Heart right ventricle (tissue), 16 donors: ENCODE results near the gene C1QTNF9. TPM values are rescaled to one million over a fixed set of nuclear protein-coding genes. Genes with fewer than 3 reads are reported as not detected.

Experiments
- ATAC-seq, 8 donors: fragments of 200-7000 bp; cut with Tn5 transposase; one replicate each; pipeline ENCODE4 v1.9.1; 2020; ENCODE audit warnings: mild to moderate bottlenecking in 8 of 8, moderate library complexity in 8 of 8, moderate number of reproducible peaks in 1 of 8
- DNase-seq, 2 donors: peaks; one replicate each; pipeline ENCODE4 v3.0.0-alpha.2; 2020
- H3K27ac ChIP-seq, 10 donors: fragments of 200-600 bp; sonication (generic) in 2 of 10; one replicate each; pipeline versions ENCODE4 v1.5.0 to v1.8.0; 2020 to 2022; ENCODE audit warnings: mild to moderate bottlenecking in 3 of 10
- H3K27me3 ChIP-seq, 7 donors: fragments of 200-600 bp; one replicate each; pipeline ENCODE4 v1.8.0; 2021 to 2022; ENCODE audit warnings: mild to moderate bottlenecking in 2 of 7
- H3K36me3 ChIP-seq, 9 donors: fragments of 200-600 bp; sonication (generic) in 1 of 9; one replicate each; pipeline versions ENCODE4 v1.5.0 to v1.8.0; 2020 to 2022; ENCODE audit warnings: mild to moderate bottlenecking in 2 of 9
- H3K4me1 ChIP-seq, 9 donors: fragments of 200-600 bp; sonication (generic) in 1 of 9; one replicate each; pipeline versions ENCODE4 v1.5.0 to v1.8.0; 2020 to 2022; ENCODE audit warnings: mild to moderate bottlenecking in 4 of 9
- H3K4me3 ChIP-seq, 10 donors: fragments of 200-600 bp; sonication (generic) in 2 of 10; one replicate each; pipeline versions ENCODE4 v1.5.0 to v1.8.0; 2020 to 2022; ENCODE audit warnings: mild to moderate bottlenecking in 7 of 10, moderate library complexity in 2 of 10
- H3K9me3 ChIP-seq, 11 donors: fragments of 200-600 bp in 10 of 11; sonication (generic) in 2 of 11; one replicate each; pipeline versions ENCODE4 v1.5.0 to v1.8.0; 2013 to 2022; ENCODE audit warnings: mild to moderate bottlenecking in 2 of 11, control low read depth in 1 of 11, moderate library complexity in 1 of 11
- WGBS, 2 donors: extraction: QIAGEN DNeasy Blood & Tissue Kit; methylation state at CpG; one replicate each; pipeline ENCODE4 v1.1.7; 2013; ENCODE audit warnings: inconsistent platforms in 1 of 2; 5-methylcytosine and 5-hydroxymethylcytosine counted together
- intact Hi-C, 10 donors: fragments of 100-400 bp; cut with DNase I; formaldehyde crosslinking; loops; one replicate each; pipeline versions ENCODE4 v1.11.1 to v1.14.2; 2022
- polyA plus RNA-seq, 2 donors: library from polyadenylated mRNA; stranded (reverse); fragments of 200-250 nt; gene quantifications; one replicate each; pipeline ENCODE4 v1.2.3, GENCODE V29; 2013
- total RNA-seq, 10 donors: library from RNA; stranded (reverse); fragmentation: NEBNext Ultra II Directional in 3 of 10; extraction: Animal tissue kit (Norgen Biotek cat#: 25700) in 3 of 10; gene quantifications; one replicate each; pipeline versions ENCODE4 v1.2.1 to v1.2.4, GENCODE V29; 2021 to 2023
- TF ChIP-seq, protein P1 (sequence below), 9 donors: fragments of 200-600 bp; sonication (generic) in 2 of 9; IDR thresholded peaks; one replicate each; pipeline versions ENCODE4 v1.5.0 to v1.8.0; 2021 to 2022; ENCODE audit warnings: antibody characterized with exemption in 9 of 9, mild to moderate bottlenecking in 5 of 9, moderate library complexity in 1 of 9
- donor health status: Arrhythmogenic right ventricular cardiomyopathy.
- donor health status: ischemic (EF 13 %, LVEDD 7.1; RV severe dilation, severe dysfunction).
- donor health status: healthy with polysubstance abuse.
- donor health status: DM: no; HTN: yes; CAD: no.
- donor health status: DM: no; HTN: no; CAD: no.
- donor health status: ischemic (EF 25% LVEDD 6.9; RV normal size, moderate dysfunction).
- donor health status: ischemic (EF 25% LVEDD 5.7; RV mildly dilated, moderate dysfunction).
- donor health status: healthy.
- donor health status: DM: yes; HTN: yes; CAD: no.
- donor health status: Ischemic cardiomyopathy.
- donor health status: ischemic (EF 35%, LVEDD 5.7; RV mildly dilated, moderate dysfunction).
- donor health status: nonischemic (EF 11% LVEDD 7.7; RV severe dilation, severe dysfunction).
- donor health status: DM: yes; HTN: yes; CAD: no.
- donor health status: PGD.
- donor health status: ischemic (EF 29% LVEDD 5.4; RV normal size, mild dysfunction).
- donor health status: nonischemic (EF 23%, LVEDD 6.1; RV moderate dilation, normal function).

C1QTNF9 gene
- total and polyA plus RNA-seq, 12 donors: 0.30 to 7.2 (median 3.4) TPM

GRCh38 chr13:24339937-24340607 is 30.7 kb downstream of the C1QTNF9 start:
- ATAC-seq: no peak
- 69 to 71% methylated on average over 34 to 35 of the region's 35 CpGs for WGBS, 2 donors

DNA sequence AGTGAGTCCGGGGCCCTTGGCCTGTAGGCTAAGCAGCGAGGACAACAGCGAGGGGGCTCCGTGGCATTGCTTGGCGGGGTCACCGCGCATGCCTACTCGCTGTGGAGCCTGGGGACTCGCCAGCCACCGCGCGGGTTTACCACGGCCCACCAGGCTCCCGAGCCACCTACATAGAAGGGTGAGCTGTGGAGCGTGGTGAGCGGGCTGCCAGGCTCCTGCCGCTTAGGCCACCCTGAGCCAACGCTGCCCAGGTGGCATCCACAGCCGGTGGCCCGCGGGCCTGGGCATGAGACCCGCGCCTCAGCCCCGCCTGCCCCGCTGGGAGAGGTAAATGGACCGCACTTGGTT is 31.2 kb downstream of the C1QTNF9 start:
- Histone ChIP-seq H3K4me3 (no peak overlapping the region), H3K36me3 (no peaks in the 10 kb centered on the region), H3K27ac (no peak overlapping the region), H3K4me1 (no peaks in the 10 kb centered on the region), H3K9me3 (no peaks in the 10 kb centered on the region), H3K27me3 (peaks cover 0 to 14% (median under 1%) of the 10 kb centered on the region in 7 donors)
- DNase-seq (no peak), ATAC-seq (no peak)
- TF ChIP-seq, protein P1, sequence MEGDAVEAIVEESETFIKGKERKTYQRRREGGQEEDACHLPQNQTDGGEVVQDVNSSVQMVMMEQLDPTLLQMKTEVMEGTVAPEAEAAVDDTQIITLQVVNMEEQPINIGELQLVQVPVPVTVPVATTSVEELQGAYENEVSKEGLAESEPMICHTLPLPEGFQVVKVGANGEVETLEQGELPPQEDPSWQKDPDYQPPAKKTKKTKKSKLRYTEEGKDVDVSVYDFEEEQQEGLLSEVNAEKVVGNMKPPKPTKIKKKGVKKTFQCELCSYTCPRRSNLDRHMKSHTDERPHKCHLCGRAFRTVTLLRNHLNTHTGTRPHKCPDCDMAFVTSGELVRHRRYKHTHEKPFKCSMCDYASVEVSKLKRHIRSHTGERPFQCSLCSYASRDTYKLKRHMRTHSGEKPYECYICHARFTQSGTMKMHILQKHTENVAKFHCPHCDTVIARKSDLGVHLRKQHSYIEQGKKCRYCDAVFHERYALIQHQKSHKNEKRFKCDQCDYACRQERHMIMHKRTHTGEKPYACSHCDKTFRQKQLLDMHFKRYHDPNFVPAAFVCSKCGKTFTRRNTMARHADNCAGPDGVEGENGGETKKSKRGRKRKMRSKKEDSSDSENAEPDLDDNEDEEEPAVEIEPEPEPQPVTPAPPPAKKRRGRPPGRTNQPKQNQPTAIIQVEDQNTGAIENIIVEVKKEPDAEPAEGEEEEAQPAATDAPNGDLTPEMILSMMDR (IDR thresholded peaks at IDR 0.05): no peak
- WGBS, 2 donors: 78 to 83% methylated on average over 26 of the region's 26 CpGs
- intact Hi-C loops: no loop called here

More at GRCh38 chr13:24339937-24340607, 30.7 kb downstream of the C1QTNF9 start:
- TF ChIP-seq, protein P1 (IDR thresholded peaks at IDR 0.05): no peak
- Histone ChIP-seq H3K4me3 (no peak overlapping the region), H3K4me1 (no peaks in the 10 kb centered on the region), H3K36me3 (no peaks in the 10 kb centered on the region), H3K27me3 (peaks cover 0 to 14% (median 3%) of the 10 kb centered on the region in 7 donors), H3K27ac (no peak overlapping the region), H3K9me3 (no peaks in the 10 kb centered on the region)
- intact Hi-C loops: no loop called here
- DNase-seq: no peak

GRCh38 chr13:24341439-24341838 is 32.1 kb downstream of the C1QTNF9 start:
- Histone ChIP-seq H3K4me3 (no peak overlapping the region), H3K4me1 (no peaks in the 10 kb centered on the region), H3K27me3 (peaks cover 0 to 14% (median 0%) of the 10 kb centered on the region in 7 donors), H3K9me3 (no peaks in the 10 kb centered on the region), H3K27ac (no peak overlapping the region), H3K36me3 (no peaks in the 10 kb centered on the region)
- intact Hi-C loops: no loop called here
- ATAC-seq: no peak
- TF ChIP-seq, protein P1 (IDR thresholded peaks at IDR 0.05): no peak
- 74 to 78% methylated on average over 3 of the region's 3 CpGs for WGBS, 2 donors
- DNase-seq: no peak

DNA sequence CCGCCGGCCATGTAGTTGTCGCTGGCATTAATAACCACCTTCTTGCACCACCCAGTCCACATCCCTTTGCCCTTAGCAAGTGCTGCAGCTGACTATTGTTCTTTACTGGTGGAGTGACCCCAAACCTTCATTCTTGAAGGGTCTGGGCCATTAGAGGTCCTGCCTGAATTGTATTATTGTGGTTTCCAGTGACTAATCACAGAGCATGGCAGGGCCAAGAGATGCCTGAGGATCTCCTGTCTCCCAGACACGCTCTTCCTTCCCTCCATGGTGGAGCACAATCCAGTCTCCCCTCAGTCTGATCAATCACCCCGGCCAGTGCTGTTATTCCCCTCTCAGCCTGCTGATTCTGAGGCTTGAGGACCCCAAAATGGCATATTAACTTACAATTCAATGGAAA is 39.0 kb downstream of the C1QTNF9 start:
- H3K27me3 ChIP-seq: no peaks in the 10 kb centered on the region
- TF ChIP-seq, protein P1 (IDR thresholded peaks at IDR 0.05): no peak
- intact Hi-C loops: no loop called here
- H3K4me3 ChIP-seq: no peak overlapping the region
- no peak overlapping the region for H3K27ac ChIP-seq
- H3K4me1 ChIP-seq: no peaks in the 10 kb centered on the region
- ATAC-seq: no peak
- no peaks in the 10 kb centered on the region for H3K9me3 ChIP-seq
- DNase-seq: no peak
- WGBS, 2 donors: 86 to 87% methylated on average over 5 of the region's 5 CpGs
- H3K36me3 ChIP-seq: no peaks in the 10 kb centered on the region
